Hepatocyte (in vitro differentiated cells): Measurements from ENCODE around the gene SIX3.

Experiments
- CTCF ChIP-seq: fragments of 200-600 bp; sonication (generic); IDR thresholded peaks from 2 replicates; pipeline ENCODE4 v1.5.1; 2016; ENCODE audit warnings: antibody characterized with exemption, mild to moderate bottlenecking; ENCODE audit not compliant: poor library complexity
- EZH2 ChIP-seq: fragments of 200-600 bp; sonication (generic); IDR thresholded peaks from 2 replicates; pipeline ENCODE4 v1.6.1; 2016; ENCODE audit warnings: antibody characterized with exemption, mild to moderate bottlenecking, borderline replicate concordance
- EZH2phosphoT487 ChIP-seq: fragments of 200-600 bp; sonication (generic); IDR thresholded peaks from one replicate; pipeline ENCODE4 v1.6.1; 2018; ENCODE audit warnings: antibody characterized with exemption, mild to moderate bottlenecking, low read depth, moderate library complexity; ENCODE audit not compliant: unreplicated experiment, severe bottlenecking

DNA sequence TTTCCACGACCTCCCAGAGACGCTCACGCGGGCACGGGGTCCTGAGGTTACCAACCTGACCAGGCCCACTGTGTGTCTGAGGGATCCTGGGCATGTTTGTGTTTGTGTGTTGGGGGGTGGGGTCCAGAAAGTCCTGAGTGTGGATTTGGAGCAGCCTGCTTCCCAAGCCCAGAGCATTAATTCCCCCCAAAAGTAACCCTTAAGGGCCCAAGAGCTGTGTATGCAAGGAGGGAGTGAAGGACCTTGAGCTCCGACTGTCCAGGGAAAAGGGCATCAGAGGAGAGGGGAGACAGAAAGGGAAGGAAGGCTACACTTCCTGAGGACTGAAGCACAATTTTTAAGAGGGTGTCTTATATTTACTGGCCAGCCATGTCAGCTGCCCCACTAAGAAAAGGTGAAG is 5.2 kb upstream of the SIX3 start:
- TF ChIP-seq CTCF (no peak), EZH2 (no peak), EZH2phosphoT487 (no peak)
